Mesenchymal stem cell (in vitro differentiated cells and primary cell): ENCODE measurements around the gene HNRNPH1.
"Not testable (repeated sequence)": the region's sequence is repeated elsewhere in the genome, so short reads cannot be mapped to it uniquely, and the experiment has no call there.

Experiments
- DNase-seq: peaks from one replicate; pipeline ENCODE4 v3.0.0-alpha.2; 2013
- H2AFZ ChIP-seq: one replicate; pipeline ENCODE4 v1.6.1; 2013; ENCODE audit warnings: low read depth, mild to moderate bottlenecking, control low read depth, inconsistent platforms, low read length, moderate library complexity
- H2AK5ac ChIP-seq: 2 replicates; pipeline ENCODE4 v1.6.1; 2013; ENCODE audit warnings: low read length, moderate library complexity, mild to moderate bottlenecking, inconsistent platforms; ENCODE audit not compliant: severe bottlenecking
- H2BK120ac ChIP-seq: one replicate; pipeline ENCODE4 v1.6.1; 2013; ENCODE audit warnings: low read depth, mild to moderate bottlenecking, inconsistent platforms, low read length, moderate library complexity
- H2BK12ac ChIP-seq, 2 experiments: one replicate each; pipeline ENCODE4 v1.6.1; 2013; ENCODE audit warnings: inconsistent platforms in 2 of 2, low read length in 2 of 2, mild to moderate bottlenecking in 2 of 2, moderate library complexity in 2 of 2, control low read depth in 1 of 2
- H2BK15ac ChIP-seq: one replicate; pipeline ENCODE4 v1.6.1; 2013; ENCODE audit warnings: mild to moderate bottlenecking, low read depth, inconsistent platforms; ENCODE audit not compliant: poor library complexity, severe bottlenecking
- H2BK5ac ChIP-seq: 2 replicates; pipeline ENCODE4 v1.6.1; 2013; ENCODE audit warnings: low read depth, mild to moderate bottlenecking, low read length, control low read depth, inconsistent platforms; ENCODE audit not compliant: poor library complexity, severe bottlenecking
- H3K14ac ChIP-seq, 2 experiments: one replicate each; pipeline ENCODE4 v1.6.1; 2013; ENCODE audit warnings: inconsistent platforms in 2 of 2, low read length in 2 of 2, control low read depth in 1 of 2, mild to moderate bottlenecking in 1 of 2, moderate library complexity in 1 of 2
- H3K18ac ChIP-seq, 2 experiments: one replicate each; pipeline ENCODE4 v1.6.1; 2013; ENCODE audit warnings: inconsistent platforms in 2 of 2, low read length in 2 of 2, control low read depth in 1 of 2, low read depth in 1 of 2, mild to moderate bottlenecking in 1 of 2
- H3K23ac ChIP-seq, 2 experiments: one replicate each; pipeline ENCODE4 v1.6.1; 2013; ENCODE audit warnings: inconsistent platforms in 2 of 2, low read length in 2 of 2, mild to moderate bottlenecking in 2 of 2, moderate library complexity in 2 of 2, control low read depth in 1 of 2
- H3K27ac ChIP-seq: 2 replicates; pipeline ENCODE4 v1.5.1; 2013; ENCODE audit warnings: mild to moderate bottlenecking, moderate library complexity, low read length, control low read depth, inconsistent platforms; ENCODE audit not compliant: poor library complexity, severe bottlenecking
- H3K27me3 ChIP-seq, 2 experiments: 2 replicates each; pipeline versions ENCODE4 v1.6.1 to v1.7.0; 2013; ENCODE audit warnings: low read length in 2 of 2, mild to moderate bottlenecking in 2 of 2, moderate library complexity in 2 of 2, control low read depth in 1 of 2, inconsistent platforms in 1 of 2; ENCODE audit not compliant: control insufficient read depth in 1 of 2, insufficient read depth in 1 of 2
- H3K36me3 ChIP-seq, 2 experiments: 2 replicates each; pipeline versions ENCODE4 v1.6.1 to v1.7.0; 2013; ENCODE audit warnings: low read length in 2 of 2, control low read depth in 1 of 2, inconsistent platforms in 1 of 2, low read depth in 1 of 2, mild to moderate bottlenecking in 1 of 2; ENCODE audit not compliant: insufficient read depth in 2 of 2, control insufficient read depth in 1 of 2
- H3K4ac ChIP-seq, 2 experiments: one replicate each; pipeline ENCODE4 v1.6.1; 2013; ENCODE audit warnings: inconsistent platforms in 2 of 2, low read length in 2 of 2, mild to moderate bottlenecking in 2 of 2, moderate library complexity in 2 of 2, control low read depth in 1 of 2, low read depth in 1 of 2
- H3K4me1 ChIP-seq: 2 replicates; pipeline ENCODE4 v1.6.1; 2013; ENCODE audit warnings: low read depth, low read length, control low read depth; ENCODE audit not compliant: control insufficient read depth, insufficient read depth
- H3K4me2 ChIP-seq: 2 replicates; pipeline ENCODE4 v1.6.1; 2013; ENCODE audit warnings: low read length, mild to moderate bottlenecking, inconsistent platforms; ENCODE audit not compliant: poor library complexity, severe bottlenecking
- H3K4me3 ChIP-seq, 2 experiments: 2 replicates each; pipeline versions ENCODE4 v1.5.1 to v1.7.0; 2013; ENCODE audit warnings: low read length in 2 of 2, mild to moderate bottlenecking in 2 of 2, control low read depth in 1 of 2, low read depth in 1 of 2; ENCODE audit not compliant: insufficient read depth in 1 of 2
- H3K79me1 ChIP-seq: replicated peaks from 2 replicates; pipeline ENCODE4 v1.6.1; 2013; ENCODE audit warnings: mild to moderate bottlenecking, control low read depth, low read length, inconsistent platforms; ENCODE audit not compliant: poor library complexity, severe bottlenecking
- H3K9ac ChIP-seq: 2 replicates; pipeline ENCODE4 v1.7.0; 2013; ENCODE audit warnings: mild to moderate bottlenecking, low read length, moderate library complexity
- H3K9me3 ChIP-seq: 2 replicates; pipeline ENCODE4 v1.7.0; 2013; ENCODE audit warnings: mild to moderate bottlenecking, low read length; ENCODE audit not compliant: control insufficient read depth
- H4K8ac ChIP-seq: one replicate; pipeline ENCODE4 v1.6.1; 2013; ENCODE audit warnings: inconsistent platforms, mild to moderate bottlenecking, low read length, moderate library complexity
- H4K91ac ChIP-seq: one replicate; pipeline ENCODE4 v1.6.1; 2013; ENCODE audit warnings: mild to moderate bottlenecking, low read length, inconsistent platforms
- WGBS: methylation state at CpG from one replicate; pipeline ENCODE4 v1.1.7; 2013; ENCODE audit warnings: mixed read lengths; 5-methylcytosine and 5-hydroxymethylcytosine counted together

Gene HNRNPH1

GRCh38 chr5:179648410-179648809 is 24.9 kb upstream of the HNRNPH1 start:
- H3K9ac ChIP-seq, result no peak overlapping the region
- H3K79me1 ChIP-seq, result no peaks in the 10 kb centered on the region
- 80% methylated on average over 5 of the region's 9 CpGs for WGBS
- no peaks in the 10 kb centered on the region for H3K4me1 ChIP-seq
- H2AFZ ChIP-seq, result no peak overlapping the region
- H2BK5ac ChIP-seq, result no peak overlapping the region
- no peak overlapping the region for H3K23ac ChIP-seq
- no peak overlapping the region for H2BK120ac ChIP-seq
- H2BK12ac ChIP-seq, result no peak overlapping the region
- H2BK15ac ChIP-seq, result no peak overlapping the region
- no peak overlapping the region for H4K8ac ChIP-seq
- no peak overlapping the region for H3K14ac ChIP-seq
- no peak overlapping the region for H3K27ac ChIP-seq
- no peak overlapping the region for H3K18ac ChIP-seq
- H3K4ac ChIP-seq, result no peak overlapping the region
- no peak overlapping the region for H3K4me3 ChIP-seq
- no peak overlapping the region for H4K91ac ChIP-seq
- H3K4me2 ChIP-seq, result no peak overlapping the region
- no peaks in the 10 kb centered on the region for H3K9me3 ChIP-seq
- H3K36me3 ChIP-seq, result no peaks in the 10 kb centered on the region
- DNase-seq, result no peak
- H2AK5ac ChIP-seq, result no peak overlapping the region
- peaks cover 7 to 15% of the 10 kb centered on the region in 2 experiments for H3K27me3 ChIP-seq

DNA sequence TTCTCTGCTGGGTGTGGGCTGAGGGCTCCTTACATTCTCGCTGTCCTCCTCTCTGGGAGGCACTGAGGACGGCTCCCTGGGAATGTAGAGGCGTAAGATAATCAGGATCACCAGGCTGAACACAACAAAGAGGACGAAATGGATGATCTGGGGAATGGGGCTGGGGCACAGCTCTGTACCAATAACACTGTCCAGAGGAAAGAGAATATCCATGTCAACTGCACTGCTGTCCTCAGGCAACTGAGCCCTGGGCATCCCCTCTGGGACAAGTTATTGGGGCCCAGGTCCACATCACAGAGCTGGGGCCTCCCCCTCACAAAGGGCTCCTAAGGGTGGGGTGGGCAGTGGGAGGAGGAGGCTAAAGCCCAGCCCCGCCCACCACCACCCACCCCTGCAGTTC is 21.3 kb upstream of the HNRNPH1 start:
- not testable (repeated sequence) for DNase-seq, H3K36me3 ChIP-seq, H3K18ac ChIP-seq, H2BK120ac ChIP-seq, H4K8ac ChIP-seq, H2BK5ac ChIP-seq, H3K4me1 ChIP-seq, H3K9ac ChIP-seq, H3K4me2 ChIP-seq, H3K4ac ChIP-seq, H3K9me3 ChIP-seq, H3K79me1 ChIP-seq, H3K4me3 ChIP-seq, H2AK5ac ChIP-seq, H3K27ac ChIP-seq, H3K14ac ChIP-seq, H2BK12ac ChIP-seq, H2BK15ac ChIP-seq, H3K23ac ChIP-seq, H2AFZ ChIP-seq, H4K91ac ChIP-seq
- 66% methylated on average over 5 of the region's 5 CpGs for WGBS
- H3K27me3 ChIP-seq, result peaks cover 9 to 12% of the 10 kb centered on the region in 2 experiments

- H2AK5ac ChIP-seq, H2BK12ac ChIP-seq, H3K23ac ChIP-seq, H2AFZ ChIP-seq, H3K36me3 ChIP-seq, H4K91ac ChIP-seq, H3K18ac ChIP-seq, H3K4ac ChIP-seq, H3K27ac ChIP-seq, H3K4me1 ChIP-seq, DNase-seq, H4K8ac ChIP-seq, H3K9me3 ChIP-seq, H2BK5ac ChIP-seq, H3K79me1 ChIP-seq, H3K9ac ChIP-seq, H3K4me2 ChIP-seq, H2BK15ac ChIP-seq, H3K4me3 ChIP-seq, H2BK120ac ChIP-seq, H3K14ac ChIP-seq: not testable (repeated sequence)
- H3K27me3 ChIP-seq, result peaks cover 9 to 12% of the 10 kb centered on the region in 2 experiments
- 85% methylated on average over 13 of the region's 16 CpGs for WGBS
These were observed 19.9 kb upstream of the HNRNPH1 start for GRCh38 chr5:179643141-179643920.

DNA sequence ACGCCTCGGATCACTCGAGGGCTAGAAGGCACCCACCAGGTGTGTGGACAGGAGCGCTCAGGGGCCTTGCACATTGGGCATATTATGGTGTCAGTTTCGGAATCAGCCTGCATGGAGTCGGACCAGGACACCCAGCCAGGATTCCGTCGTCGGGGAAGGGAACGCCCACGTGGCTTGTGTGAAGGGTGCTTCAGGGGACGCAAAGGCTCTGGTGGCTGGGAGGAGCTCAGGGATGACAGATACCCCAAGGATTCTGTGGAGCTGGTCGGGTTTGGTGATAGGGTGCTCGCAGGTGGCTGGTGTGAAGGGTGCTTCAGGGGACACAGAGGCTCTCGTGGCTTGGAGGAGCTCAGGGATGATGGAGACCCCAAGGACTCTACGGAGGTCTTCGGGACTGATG is 19.2 kb upstream of the HNRNPH1 start:
- H3K18ac ChIP-seq, H2BK12ac ChIP-seq, H2AFZ ChIP-seq: not testable (repeated sequence)

More for the DNA sequence above, 19.2 kb upstream of the HNRNPH1 start:
- H2AK5ac ChIP-seq, H3K23ac ChIP-seq, H3K4me1 ChIP-seq, H3K9ac ChIP-seq, H3K36me3 ChIP-seq, H2BK120ac ChIP-seq, H3K4me3 ChIP-seq, H3K4me2 ChIP-seq, H2BK15ac ChIP-seq, H4K91ac ChIP-seq, DNase-seq, H3K4ac ChIP-seq, H3K27ac ChIP-seq, H4K8ac ChIP-seq, H3K14ac ChIP-seq, H3K79me1 ChIP-seq, H3K9me3 ChIP-seq, H2BK5ac ChIP-seq: not testable (repeated sequence)
- H3K27me3 ChIP-seq, result peaks cover 9 to 12% of the 10 kb centered on the region in 2 experiments
- 90% methylated on average over 13 of the region's 17 CpGs for WGBS
